Lung (tissue), 12 donors: ENCODE data around the gene AJAP1. TPM values are rescaled to one million over a fixed set of nuclear protein-coding genes. Genes with fewer than 3 reads are reported as not detected.
A peak's percentile ranks its signal among the peaks of the same experiment; 100 is the strongest.

Experiments
- ATAC-seq: fragments of 200-7000 bp; cut with Tn5 transposase; one replicate; pipeline ENCODE4 v1.9.1; 2020; ENCODE audit warnings: moderate number of reproducible peaks; ENCODE audit not compliant: insufficient read depth, low FRiP score
- DNase-seq, 3 donors: peaks; one replicate each; pipeline ENCODE4 v3.0.0-alpha.2; 2013 to 2017
- H3K27ac ChIP-seq, 2 donors: one replicate each; pipeline ENCODE4 v1.5.1; 2013; ENCODE audit warnings: mild to moderate bottlenecking in 2 of 2, moderate library complexity in 2 of 2, control low read depth in 1 of 2, inconsistent platforms in 1 of 2, low read depth in 1 of 2, low read length in 1 of 2
- H3K27me3 ChIP-seq, 3 donors: one replicate each; pipeline ENCODE4 v1.5.1; 2013; ENCODE audit warnings: low read length in 2 of 3; ENCODE audit not compliant: control insufficient read depth in 3 of 3, insufficient read depth in 3 of 3
- H3K36me3 ChIP-seq, 4 donors: one replicate each; pipeline ENCODE4 v1.5.1; 2013; ENCODE audit warnings: low read length in 4 of 4, mild to moderate bottlenecking in 1 of 4, moderate library complexity in 1 of 4; ENCODE audit not compliant: control insufficient read depth in 4 of 4, insufficient read depth in 4 of 4
- H3K4me1 ChIP-seq, 5 donors: one replicate each; pipeline ENCODE4 v1.5.1; 2013; ENCODE audit warnings: low read length in 5 of 5, mild to moderate bottlenecking in 2 of 5, moderate library complexity in 1 of 5; ENCODE audit not compliant: control insufficient read depth in 5 of 5, insufficient read depth in 5 of 5
- H3K4me3 ChIP-seq: one replicate; pipeline ENCODE4 v1.5.1; 2013; ENCODE audit warnings: mild to moderate bottlenecking, control low read depth, moderate library complexity
- H3K9ac ChIP-seq, 2 donors: one replicate each; pipeline ENCODE4 v1.5.1; 2013; ENCODE audit warnings: low read length in 2 of 2, control low read depth in 1 of 2; ENCODE audit not compliant: insufficient read depth in 1 of 2
- H3K9me3 ChIP-seq, 4 donors: one replicate each; pipeline ENCODE4 v1.5.1; 2013; ENCODE audit warnings: low read length in 3 of 4, mild to moderate bottlenecking in 1 of 4, moderate library complexity in 1 of 4; ENCODE audit not compliant: control insufficient read depth in 4 of 4, insufficient read depth in 3 of 4
- WGBS, 2 donors: extraction: QIAGEN DNeasy Blood & Tissue Kit; methylation state at CpG; one replicate each; pipeline ENCODE4 v1.1.7; 2013; 5-methylcytosine and 5-hydroxymethylcytosine counted together
- polyA plus RNA-seq, 2 donors: library from polyadenylated mRNA; stranded (reverse); fragments of 200-250 nt; gene quantifications; one replicate each; pipeline ENCODE4 v1.2.1, GENCODE V29; 2013
- total RNA-seq, 2 donors: library from RNA; depleted of rRNA in 1 of 2; stranded (reverse); fragments of >200 nt in 1 of 2; gene quantifications; one replicate each; pipeline ENCODE4 v1.2.1, GENCODE V29; 2014 to 2021
- TF ChIP-seq, protein P1 (sequence below): IDR thresholded peaks from 2 replicates; pipeline ENCODE4 v1.5.1; 2012; ENCODE audit warnings: mild to moderate bottlenecking; ENCODE audit errors: control extremely low read depth, extremely low read depth
- donor health status: control.
- donor health status: control.
- donor health status: Bipolar disorder and iron deficiency.
- donor health status: healthy.
- donor health status: DM: yes; HTN: yes; CAD: no.

AJAP1 gene
- total and polyA plus RNA-seq, 4 donors = 0.05 to 0.77 (median 0.19) TPM

DNA sequence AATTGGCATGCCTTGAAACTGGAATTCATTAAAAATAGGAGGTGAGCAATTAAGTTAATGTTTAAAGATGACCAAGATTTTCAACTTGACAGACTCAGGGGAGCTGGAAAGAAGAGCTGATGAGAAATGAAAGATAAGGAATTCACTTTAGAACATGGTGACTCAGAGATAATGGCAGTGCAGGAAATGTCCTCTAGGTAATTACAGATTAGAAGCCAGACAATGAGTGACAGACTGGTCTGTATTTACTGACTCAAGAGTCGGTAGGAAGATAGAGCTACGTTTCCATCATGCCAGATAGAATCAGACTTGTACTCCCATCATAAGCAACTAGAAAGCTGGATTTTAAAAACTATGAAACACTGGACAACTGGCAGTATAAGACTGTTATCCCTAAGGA is 151.6 kb downstream of the AJAP1 start:
- WGBS, 2 donors = 53 to 66% methylated on average over 2 of the region's 2 CpGs
- TF ChIP-seq, protein P1, sequence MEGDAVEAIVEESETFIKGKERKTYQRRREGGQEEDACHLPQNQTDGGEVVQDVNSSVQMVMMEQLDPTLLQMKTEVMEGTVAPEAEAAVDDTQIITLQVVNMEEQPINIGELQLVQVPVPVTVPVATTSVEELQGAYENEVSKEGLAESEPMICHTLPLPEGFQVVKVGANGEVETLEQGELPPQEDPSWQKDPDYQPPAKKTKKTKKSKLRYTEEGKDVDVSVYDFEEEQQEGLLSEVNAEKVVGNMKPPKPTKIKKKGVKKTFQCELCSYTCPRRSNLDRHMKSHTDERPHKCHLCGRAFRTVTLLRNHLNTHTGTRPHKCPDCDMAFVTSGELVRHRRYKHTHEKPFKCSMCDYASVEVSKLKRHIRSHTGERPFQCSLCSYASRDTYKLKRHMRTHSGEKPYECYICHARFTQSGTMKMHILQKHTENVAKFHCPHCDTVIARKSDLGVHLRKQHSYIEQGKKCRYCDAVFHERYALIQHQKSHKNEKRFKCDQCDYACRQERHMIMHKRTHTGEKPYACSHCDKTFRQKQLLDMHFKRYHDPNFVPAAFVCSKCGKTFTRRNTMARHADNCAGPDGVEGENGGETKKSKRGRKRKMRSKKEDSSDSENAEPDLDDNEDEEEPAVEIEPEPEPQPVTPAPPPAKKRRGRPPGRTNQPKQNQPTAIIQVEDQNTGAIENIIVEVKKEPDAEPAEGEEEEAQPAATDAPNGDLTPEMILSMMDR = no peak

DNA sequence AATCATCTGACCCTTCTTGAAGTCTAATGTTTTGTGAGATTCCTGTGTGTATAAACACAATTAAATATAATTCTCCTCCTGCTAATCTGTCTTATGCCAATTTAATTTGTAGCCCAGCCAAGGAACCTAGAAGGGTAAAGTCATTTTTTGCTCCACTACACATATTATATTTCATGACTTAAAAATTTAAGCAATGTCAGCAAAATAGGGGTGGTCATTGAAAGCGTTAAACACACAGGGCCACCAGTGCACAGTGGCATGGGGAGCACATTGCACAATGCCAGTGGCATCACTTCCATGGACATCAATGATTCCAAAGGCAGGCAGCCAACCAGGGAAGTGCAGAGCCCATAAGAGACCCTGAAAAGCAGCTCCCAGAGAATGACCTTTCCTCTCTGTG is 166.1 kb downstream of the AJAP1 start:
- H3K9me3 ChIP-seq = peaks cover 0 to 12% (median 0%) of the 10 kb centered on the region in 4 donors
- no peak overlapping the region for H3K9ac ChIP-seq
- no peak overlapping the region for H3K27ac ChIP-seq
- ATAC-seq (no peak), DNase-seq (no peak)
- TF ChIP-seq, protein P1 = no peak
- H3K4me3 ChIP-seq = no peak overlapping the region
- no peaks in the 10 kb centered on the region for H3K36me3 ChIP-seq
- peaks cover 0 to 2% (median 0%) of the 10 kb centered on the region in 5 donors for H3K4me1 ChIP-seq
- H3K27me3 ChIP-seq = peaks cover 0 to 2% (median 0%) of the 10 kb centered on the region in 3 donors
- 90 to 93% methylated on average over 1 of the region's 1 CpG for WGBS, 2 donors

More for the DNA sequence above, 151.6 kb downstream of the AJAP1 start:
- no peak for DNase-seq
- Histone ChIP-seq H3K27ac (no peak overlapping the region), H3K9me3 (peaks cover 0 to 8% (median 4%) of the 10 kb centered on the region in 4 donors), H3K36me3 (no peaks in the 10 kb centered on the region), H3K9ac (no peak overlapping the region), H3K4me3 (no peak overlapping the region), H3K27me3 (peaks cover 0 to 2% (median 0%) of the 10 kb centered on the region in 3 donors), H3K4me1 (peaks cover 0 to 11% (median 0%) of the 10 kb centered on the region in 5 donors)
- no peak for ATAC-seq

DNA sequence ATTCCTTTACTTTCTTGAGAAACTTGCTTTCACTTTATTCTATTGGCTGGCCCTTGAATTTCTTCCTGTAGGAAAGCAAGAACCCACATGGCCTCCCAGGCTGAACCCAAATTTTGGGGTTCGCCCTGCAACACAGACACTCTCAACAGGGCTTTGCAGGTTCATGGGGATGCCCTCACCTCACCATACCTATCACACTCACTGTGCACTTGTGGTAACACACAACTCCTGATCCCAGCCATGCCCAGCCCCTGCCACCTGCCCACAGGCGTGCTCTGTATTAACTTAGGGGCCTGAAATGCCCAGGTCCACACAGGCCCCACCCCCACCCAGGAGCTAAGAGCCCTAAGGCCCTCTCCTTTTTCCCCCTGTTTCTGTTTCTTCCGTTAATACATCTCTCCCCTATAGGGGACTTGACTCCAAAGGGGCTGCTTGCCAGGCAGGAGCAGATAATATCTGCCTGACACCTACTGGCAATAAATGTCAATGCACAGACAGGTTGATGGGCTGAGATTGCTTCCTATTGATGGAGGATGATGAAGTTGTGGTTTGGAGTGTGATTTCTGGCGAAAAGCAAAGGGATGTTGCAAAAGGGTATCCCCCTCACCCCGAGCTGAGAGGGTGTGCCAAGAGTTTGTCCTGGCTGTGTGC is 171.5 kb downstream of the AJAP1 start:
- H3K9ac ChIP-seq = no peak overlapping the region
- peaks cover 0 to 8% (median 0%) of the 10 kb centered on the region in 3 donors for H3K27me3 ChIP-seq
- no peaks in the 10 kb centered on the region for H3K36me3 ChIP-seq
- no peak overlapping the region for H3K27ac ChIP-seq
- 46 to 47% methylated on average over 5 of the region's 5 CpGs for WGBS, 2 donors
- TF ChIP-seq, protein P1 = no peak
- DNase-seq = peak; percentile 25 to 57 (median 45)
- H3K9me3 ChIP-seq = peaks cover 0 to 17% (median 0%) of the 10 kb centered on the region in 4 donors
- H3K4me3 ChIP-seq = no peak overlapping the region
- H3K4me1 ChIP-seq = peaks cover 0 to under 1% (median 0%) of the 10 kb centered on the region in 5 donors
- no peak for ATAC-seq
